RWPE1 (cell line): ENCODE data around the gene ROS1.
A peak's percentile ranks its signal among the peaks of the same experiment; 100 is the strongest.

Experiments used
- CTCF ChIA-PET: fragments of 350-600 bp; sonication (Branson Sonifier 250); formaldehyde crosslinking; extraction: SDS; loops from one replicate; lab custom pipeline; 2021; lab: Yijun Ruan, JAX
- POLR2A ChIA-PET: fragments of 400-600 bp; formaldehyde crosslinking; extraction: SDS; loops from one replicate; lab custom pipeline; 2020; ENCODE audit warnings: antibody characterized with exemption; ENCODE audit not compliant: low non-redundant PET; lab: Yijun Ruan, JAX
- DNase-seq: peaks from one replicate; pipeline ENCODE4 v3.0.0; 2012; ENCODE audit warnings: low spot score
- H3K27ac ChIP-seq: fragments of 450-650 bp; 2 replicates; pipeline ENCODE4 v1.5.1; 2017
- CTCF ChIP-seq: fragments of 450-650 bp; conservative IDR thresholded peaks from 2 replicates; pipeline ENCODE4 v1.5.1; 2017; ENCODE audit warnings: low read depth, mild to moderate bottlenecking

The ROS1 gene

DNA sequence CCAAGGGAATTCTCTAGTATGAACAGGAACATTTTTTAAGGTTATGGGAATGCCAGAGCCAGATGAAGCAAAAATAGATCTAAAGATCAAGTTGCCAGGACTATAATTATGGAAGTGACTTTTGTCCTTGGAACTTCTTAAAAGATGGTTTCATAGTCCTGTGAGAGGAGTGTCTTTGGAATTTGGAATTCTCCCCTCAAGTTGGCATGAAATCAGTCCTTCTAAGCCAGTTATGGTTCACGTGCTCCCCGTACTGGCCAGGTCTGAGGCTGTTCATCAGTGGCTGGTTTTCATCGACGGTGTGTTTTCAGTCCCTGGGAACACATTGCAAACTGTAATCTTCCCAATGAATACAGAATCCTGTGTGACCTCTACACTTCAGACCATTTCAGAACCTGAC is 97.2 kb downstream of the ROS1 start:
- no peak for TF ChIP-seq CTCF
- ChIA-PET CTCF (no interaction called here), POLR2A (no interaction called here)
- H3K27ac ChIP-seq, result no peak overlapping the region
- no peak for DNase-seq

DNA sequence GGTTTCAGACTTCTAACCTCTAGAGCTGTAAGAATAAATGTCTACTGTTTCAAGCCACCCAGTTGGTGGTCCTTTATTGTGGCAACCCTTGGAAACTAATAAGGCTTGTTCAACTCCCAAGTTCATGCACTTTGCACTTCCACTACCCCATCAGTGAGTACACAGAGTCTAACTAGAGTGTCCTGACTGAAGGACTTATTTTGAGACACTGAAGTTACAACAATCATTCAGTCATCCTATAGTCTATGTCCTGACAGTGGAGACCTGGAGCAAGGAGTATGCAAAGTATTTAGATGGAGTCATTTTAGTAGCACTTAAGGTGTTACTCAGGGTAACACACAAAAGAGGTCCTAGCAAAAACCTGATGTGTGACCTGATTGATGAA is 97.7 kb downstream of the ROS1 start:
- no peak overlapping the region for H3K27ac ChIP-seq
- ChIA-PET POLR2A (no interaction called here), CTCF (interaction anchor here (0.6 kb wide), 1 partner anchor 1643 kb away, joined by 4 read pairs; no protein-coding TSS in a partner anchor)
- TF ChIP-seq CTCF, result no peak
- no peak for DNase-seq

DNA sequence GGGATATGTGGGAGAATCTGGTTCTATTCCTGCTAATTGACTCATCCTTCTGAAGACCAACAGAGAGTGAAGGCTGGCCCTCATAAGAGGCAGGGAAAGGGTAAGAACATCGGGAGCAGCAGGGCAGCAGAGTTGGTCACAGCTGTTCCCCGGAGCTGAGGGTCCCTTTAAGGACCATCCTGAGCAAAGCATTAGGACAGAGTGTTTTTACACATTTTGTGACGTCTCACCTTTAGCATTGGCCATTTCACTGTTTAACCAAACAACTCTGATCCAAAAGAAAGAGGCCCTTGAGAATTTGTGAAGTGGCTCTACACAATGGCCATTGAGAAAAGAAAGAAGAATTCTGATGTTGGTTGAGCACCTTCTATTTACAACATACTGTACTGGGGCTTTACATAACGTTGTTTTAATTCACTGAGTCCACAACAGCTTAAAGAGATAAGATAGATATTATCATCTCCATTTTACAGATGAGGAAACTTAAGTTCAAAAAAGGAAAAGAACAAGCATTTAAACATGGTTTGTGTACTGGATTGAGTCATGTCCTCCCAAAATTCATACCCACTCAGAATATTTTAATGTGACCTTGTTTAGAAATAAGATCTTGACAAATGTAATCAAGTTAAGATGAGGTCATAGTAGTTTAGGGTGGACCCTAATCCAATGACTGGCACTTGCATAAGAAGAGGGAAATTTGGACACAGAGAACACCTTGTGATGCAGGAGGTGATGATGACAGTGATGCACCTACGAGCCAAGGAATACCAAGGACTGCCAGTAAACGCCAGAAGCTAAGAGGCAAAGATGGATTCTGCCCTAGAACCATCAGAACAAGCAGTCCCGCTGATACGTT is 98.4 kb downstream of the ROS1 start:
- CTCF ChIA-PET, result interaction anchor here (0.6 kb wide), 1 partner anchor 1644 kb away, joined by 4 read pairs; no protein-coding TSS in a partner anchor
- POLR2A ChIA-PET, result no interaction called here
- no peak for DNase-seq
- no peak overlapping the region for H3K27ac ChIP-seq
- no peak for TF ChIP-seq CTCF

DNA sequence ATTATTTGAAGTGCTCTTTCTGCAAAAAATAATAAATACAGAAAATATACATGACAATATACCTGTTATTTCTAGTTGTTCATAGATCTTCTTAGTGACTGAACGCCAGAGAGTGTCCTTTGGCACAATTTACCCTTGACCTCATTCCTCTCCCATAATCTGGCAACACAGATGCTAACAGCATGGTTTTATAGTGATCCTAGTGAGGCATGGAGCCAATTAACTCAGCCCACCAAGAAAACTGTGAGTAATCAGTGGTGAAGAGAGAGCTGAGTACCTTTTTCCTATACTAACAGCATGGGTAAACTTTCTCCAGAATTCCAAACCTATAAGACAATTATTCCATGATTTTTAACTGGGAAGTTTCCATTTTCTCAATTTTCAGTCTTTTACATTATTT is 99.3 kb downstream of the ROS1 start:
- no peak overlapping the region for H3K27ac ChIP-seq
- ChIA-PET POLR2A (no interaction called here), CTCF (no interaction called here)
- no peak for TF ChIP-seq CTCF
- DNase-seq, result no peak

- POLR2A ChIA-PET, result no interaction called here
- H3K27ac ChIP-seq, result no peak overlapping the region
- CTCF ChIA-PET, result interaction anchor here (0.6 kb wide), 1 partner anchor 421 kb away, joined by 6 read pairs; no protein-coding TSS in a partner anchor
- peak; percentile 29; the same call in 1 of the 2 replicates for TF ChIP-seq CTCF
- peak; percentile 45 for DNase-seq
These were observed 108.5 kb downstream of the ROS1 start for GRCh38 chr6:117317261-117317660.

- no peak for DNase-seq
- ChIA-PET POLR2A (no interaction called here), CTCF (no interaction called here)
- no peak overlapping the region for H3K27ac ChIP-seq
- no peak for TF ChIP-seq CTCF
These were observed 114.0 kb downstream of the ROS1 start for GRCh38 chr6:117311726-117312125.
